GM23248 (cell line): ENCODE measurements around the gene SSR3.

Experiments
- EZH2 ChIP-seq: fragments of 200-600 bp; sonication (generic); IDR thresholded peaks from 2 replicates; pipeline ENCODE4 v1.6.1; 2018; ENCODE audit warnings: antibody characterized with exemption, mild to moderate bottlenecking; ENCODE audit not compliant: insufficient read depth, poor library complexity, severe bottlenecking
- EZH2phosphoT487 ChIP-seq: fragments of 200-600 bp; sonication (generic); IDR thresholded peaks from 2 replicates; pipeline ENCODE4 v1.6.1; 2018; ENCODE audit warnings: antibody characterized with exemption, moderate library complexity, mild to moderate bottlenecking, low read depth; ENCODE audit not compliant: insufficient read depth

DNA sequence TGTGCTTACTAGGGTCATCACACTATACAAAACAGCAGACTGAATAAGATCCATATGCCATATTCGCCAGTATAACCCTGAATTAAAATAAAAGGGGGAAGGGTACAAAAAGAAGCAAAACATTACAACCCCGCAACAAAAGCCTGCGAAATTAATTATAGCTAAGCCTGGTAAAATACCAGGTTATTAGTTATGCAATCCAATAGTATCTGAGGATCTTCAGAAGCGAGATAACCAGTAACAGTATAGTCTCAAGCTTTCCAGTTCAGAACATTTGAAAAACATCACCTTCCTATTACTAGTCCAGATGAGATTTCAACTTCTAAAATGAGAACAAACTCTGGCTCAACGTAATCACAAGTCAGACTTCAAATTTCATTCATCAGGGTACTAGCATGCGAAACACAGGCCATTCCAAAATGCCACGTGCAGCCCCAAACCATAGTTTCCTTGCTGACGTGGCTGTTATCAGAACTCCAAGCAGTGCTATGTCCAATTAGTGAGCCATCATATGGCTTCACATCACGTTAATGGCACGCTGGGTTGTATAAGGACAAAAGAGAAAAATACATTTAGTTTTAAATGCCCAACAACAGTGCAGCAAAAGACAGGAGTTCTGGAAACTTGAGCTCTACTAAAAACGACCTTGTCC lies 1.1 kb downstream of the SSR3 start:
- TF ChIP-seq EZH2phosphoT487 (no peak), EZH2 (no peak)
